Measurements from ENCODE around the gene SORCS2.

DNA sequence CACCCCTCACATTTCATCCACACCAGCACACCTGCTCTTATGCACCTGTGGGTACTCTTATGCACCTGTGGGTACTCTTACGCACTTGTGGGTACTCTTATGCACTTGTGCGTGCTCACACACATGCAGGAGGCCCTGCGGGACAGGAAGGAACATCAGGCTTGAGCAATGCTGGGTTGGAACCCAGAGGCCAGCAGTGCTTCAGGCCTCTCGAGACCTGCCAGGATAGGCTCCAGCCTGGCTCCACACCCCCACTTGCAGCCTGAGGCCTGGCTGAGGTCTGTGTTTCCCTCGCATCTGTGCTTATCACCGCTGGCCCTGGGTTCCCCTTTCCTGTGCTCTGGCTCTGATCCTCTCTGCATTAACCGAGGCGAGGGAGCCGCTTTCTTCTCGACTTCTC lies 34.7 kb downstream of the SORCS2 start:
- TF ChIP-seq POLR2A (IDR thresholded peaks at IDR 0.05) = no peak
- no peak for TF ChIP-seq EP300 (IDR thresholded peaks at IDR 0.05; ENCODE audit: low read depth)
